HEK293 (cell line): Measurements from ENCODE around the gene PRKCE.

Source experiments
- GLI2 ChIP-seq: fragments of 450-650 bp; formaldehyde crosslinking; IDR thresholded peaks from 2 replicates; pipeline ENCODE4; 2017; ENCODE audit warnings: missing biosample characterization, missing genetic modification characterization, low read depth, borderline replicate concordance
- HOXC10 ChIP-seq: sonication (generic); formaldehyde crosslinking; IDR thresholded peaks from 2 replicates; pipeline ENCODE4 v1.8.1; 2023; ENCODE audit warnings: mild to moderate bottlenecking, missing genetic modification reagents
- HOXD13 ChIP-seq: sonication (generic); formaldehyde crosslinking; IDR thresholded peaks from 2 replicates; pipeline ENCODE4 v1.8.0; 2022; ENCODE audit warnings: missing genetic modification reagents, borderline replicate concordance
- PRDM1 ChIP-seq: fragments of 450-650 bp; formaldehyde crosslinking; IDR thresholded peaks from 2 replicates; pipeline ENCODE4; 2016; ENCODE audit warnings: missing biosample characterization, missing genetic modification characterization
- SP2 ChIP-seq: fragments of 450-650 bp; formaldehyde crosslinking; IDR thresholded peaks from 2 replicates; pipeline ENCODE4 v1.5.1; 2016; ENCODE audit warnings: missing biosample characterization, missing genetic modification characterization
- TCF7L2 ChIP-seq: IDR thresholded peaks from 2 replicates; pipeline ENCODE4 v1.6.1; 2011; ENCODE audit warnings: low read depth, mild to moderate bottlenecking, inconsistent platforms, low read length, moderate library complexity, borderline replicate concordance
- YY1 ChIP-seq: fragments of 450-650 bp; formaldehyde crosslinking; IDR thresholded peaks from 2 replicates; pipeline ENCODE4 v1.5.1; 2018; ENCODE audit warnings: missing biosample characterization, missing genetic modification characterization
- ZNF140 ChIP-seq: fragments of 450-650 bp; formaldehyde crosslinking; IDR thresholded peaks from 2 replicates; pipeline ENCODE4 v1.5.1; 2016; ENCODE audit warnings: missing biosample characterization, missing genetic modification characterization
- ZNF585B ChIP-seq: fragments of 450-650 bp; formaldehyde crosslinking; IDR thresholded peaks from 2 replicates; pipeline ENCODE4 v1.5.1; 2016; ENCODE audit warnings: missing biosample characterization, missing genetic modification characterization
- TF ChIP-seq, protein P1 (sequence below): fragments of 450-650 bp; formaldehyde crosslinking; IDR thresholded peaks from 2 replicates; pipeline ENCODE4 v1.5.1; 2016; ENCODE audit warnings: missing biosample characterization, missing genetic modification characterization
- TF ChIP-seq, protein P2 (sequence below): fragments of 450-650 bp; formaldehyde crosslinking; IDR thresholded peaks from 2 replicates; pipeline ENCODE4 v1.5.1; 2016; ENCODE audit warnings: missing biosample characterization, missing genetic modification characterization, low read depth
- TF ChIP-seq, protein P3 (sequence below): fragments of 450-650 bp; formaldehyde crosslinking; IDR thresholded peaks from 2 replicates; pipeline ENCODE4 v1.5.1; 2017; ENCODE audit warnings: missing biosample characterization, mild to moderate bottlenecking, missing genetic modification characterization, moderate library complexity
- TF ChIP-seq, protein P4 (sequence below): fragments of 450-650 bp; formaldehyde crosslinking; IDR thresholded peaks from 2 replicates; pipeline ENCODE4 v1.5.1; 2017; ENCODE audit warnings: missing biosample characterization, missing genetic modification characterization
- TF ChIP-seq, protein P5 (sequence below): fragments of 450-650 bp; formaldehyde crosslinking; IDR thresholded peaks from 2 replicates; pipeline ENCODE4 v1.5.1; 2016; ENCODE audit warnings: missing biosample characterization, missing genetic modification characterization

DNA sequence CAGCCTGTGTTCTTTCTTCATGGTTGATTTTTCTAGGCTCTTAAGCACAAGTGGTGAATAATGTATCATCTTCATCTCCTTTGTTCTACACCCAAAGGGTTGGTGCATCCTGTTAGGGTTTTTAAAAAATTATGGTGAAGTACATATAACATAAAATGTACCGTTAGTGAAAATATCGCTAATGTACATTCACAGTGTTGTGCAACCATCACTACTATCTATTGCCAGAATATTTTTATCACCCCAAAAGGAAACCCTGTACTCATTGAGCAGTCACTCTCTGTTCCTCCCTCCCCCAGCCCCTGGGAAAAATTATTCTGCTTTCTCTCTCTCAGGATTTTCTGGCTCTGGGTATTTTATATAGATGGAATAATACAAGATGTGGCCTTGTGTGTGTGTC is 98.5 kb downstream of the PRKCE start:
- TF ChIP-seq, protein P1, sequence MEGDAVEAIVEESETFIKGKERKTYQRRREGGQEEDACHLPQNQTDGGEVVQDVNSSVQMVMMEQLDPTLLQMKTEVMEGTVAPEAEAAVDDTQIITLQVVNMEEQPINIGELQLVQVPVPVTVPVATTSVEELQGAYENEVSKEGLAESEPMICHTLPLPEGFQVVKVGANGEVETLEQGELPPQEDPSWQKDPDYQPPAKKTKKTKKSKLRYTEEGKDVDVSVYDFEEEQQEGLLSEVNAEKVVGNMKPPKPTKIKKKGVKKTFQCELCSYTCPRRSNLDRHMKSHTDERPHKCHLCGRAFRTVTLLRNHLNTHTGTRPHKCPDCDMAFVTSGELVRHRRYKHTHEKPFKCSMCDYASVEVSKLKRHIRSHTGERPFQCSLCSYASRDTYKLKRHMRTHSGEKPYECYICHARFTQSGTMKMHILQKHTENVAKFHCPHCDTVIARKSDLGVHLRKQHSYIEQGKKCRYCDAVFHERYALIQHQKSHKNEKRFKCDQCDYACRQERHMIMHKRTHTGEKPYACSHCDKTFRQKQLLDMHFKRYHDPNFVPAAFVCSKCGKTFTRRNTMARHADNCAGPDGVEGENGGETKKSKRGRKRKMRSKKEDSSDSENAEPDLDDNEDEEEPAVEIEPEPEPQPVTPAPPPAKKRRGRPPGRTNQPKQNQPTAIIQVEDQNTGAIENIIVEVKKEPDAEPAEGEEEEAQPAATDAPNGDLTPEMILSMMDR (tag by site-specific recombination), result no peak
- TF ChIP-seq YY1 (tag by site-specific recombination), result no peak
- no peak for TF ChIP-seq SP2 (tag by site-specific recombination)
- TF ChIP-seq HOXD13 (CRISPR knock-in tag), result no peak
- TF ChIP-seq, protein P2, sequence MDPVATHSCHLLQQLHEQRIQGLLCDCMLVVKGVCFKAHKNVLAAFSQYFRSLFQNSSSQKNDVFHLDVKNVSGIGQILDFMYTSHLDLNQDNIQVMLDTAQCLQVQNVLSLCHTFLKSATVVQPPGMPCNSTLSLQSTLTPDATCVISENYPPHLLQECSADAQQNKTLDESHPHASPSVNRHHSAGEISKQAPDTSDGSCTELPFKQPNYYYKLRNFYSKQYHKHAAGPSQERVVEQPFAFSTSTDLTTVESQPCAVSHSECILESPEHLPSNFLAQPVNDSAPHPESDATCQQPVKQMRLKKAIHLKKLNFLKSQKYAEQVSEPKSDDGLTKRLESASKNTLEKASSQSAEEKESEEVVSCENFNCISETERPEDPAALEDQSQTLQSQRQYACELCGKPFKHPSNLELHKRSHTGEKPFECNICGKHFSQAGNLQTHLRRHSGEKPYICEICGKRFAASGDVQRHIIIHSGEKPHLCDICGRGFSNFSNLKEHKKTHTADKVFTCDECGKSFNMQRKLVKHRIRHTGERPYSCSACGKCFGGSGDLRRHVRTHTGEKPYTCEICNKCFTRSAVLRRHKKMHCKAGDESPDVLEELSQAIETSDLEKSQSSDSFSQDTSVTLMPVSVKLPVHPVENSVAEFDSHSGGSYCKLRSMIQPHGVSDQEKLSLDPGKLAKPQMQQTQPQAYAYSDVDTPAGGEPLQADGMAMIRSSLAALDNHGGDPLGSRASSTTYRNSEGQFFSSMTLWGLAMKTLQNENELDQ (tag by site-specific recombination), result no peak
- TF ChIP-seq, protein P3, sequence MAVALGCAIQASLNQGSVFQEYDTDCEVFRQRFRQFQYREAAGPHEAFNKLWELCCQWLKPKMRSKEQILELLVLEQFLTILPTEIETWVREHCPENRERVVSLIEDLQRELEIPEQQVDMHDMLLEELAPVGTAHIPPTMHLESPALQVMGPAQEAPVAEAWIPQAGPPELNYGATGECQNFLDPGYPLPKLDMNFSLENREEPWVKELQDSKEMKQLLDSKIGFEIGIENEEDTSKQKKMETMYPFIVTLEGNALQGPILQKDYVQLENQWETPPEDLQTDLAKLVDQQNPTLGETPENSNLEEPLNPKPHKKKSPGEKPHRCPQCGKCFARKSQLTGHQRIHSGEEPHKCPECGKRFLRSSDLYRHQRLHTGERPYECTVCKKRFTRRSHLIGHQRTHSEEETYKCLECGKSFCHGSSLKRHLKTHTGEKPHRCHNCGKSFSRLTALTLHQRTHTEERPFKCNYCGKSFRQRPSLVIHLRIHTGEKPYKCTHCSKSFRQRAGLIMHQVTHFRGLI (tag by site-specific recombination), result no peak
- TF ChIP-seq HOXC10 (CRISPR knock-in tag), result no peak
- TF ChIP-seq TCF7L2, result no peak
- no peak for TF ChIP-seq ZNF585B (tag by site-specific recombination)
- no peak for TF ChIP-seq PRDM1
- TF ChIP-seq ZNF140 (tag by site-specific recombination), result no peak
- TF ChIP-seq, protein P4, sequence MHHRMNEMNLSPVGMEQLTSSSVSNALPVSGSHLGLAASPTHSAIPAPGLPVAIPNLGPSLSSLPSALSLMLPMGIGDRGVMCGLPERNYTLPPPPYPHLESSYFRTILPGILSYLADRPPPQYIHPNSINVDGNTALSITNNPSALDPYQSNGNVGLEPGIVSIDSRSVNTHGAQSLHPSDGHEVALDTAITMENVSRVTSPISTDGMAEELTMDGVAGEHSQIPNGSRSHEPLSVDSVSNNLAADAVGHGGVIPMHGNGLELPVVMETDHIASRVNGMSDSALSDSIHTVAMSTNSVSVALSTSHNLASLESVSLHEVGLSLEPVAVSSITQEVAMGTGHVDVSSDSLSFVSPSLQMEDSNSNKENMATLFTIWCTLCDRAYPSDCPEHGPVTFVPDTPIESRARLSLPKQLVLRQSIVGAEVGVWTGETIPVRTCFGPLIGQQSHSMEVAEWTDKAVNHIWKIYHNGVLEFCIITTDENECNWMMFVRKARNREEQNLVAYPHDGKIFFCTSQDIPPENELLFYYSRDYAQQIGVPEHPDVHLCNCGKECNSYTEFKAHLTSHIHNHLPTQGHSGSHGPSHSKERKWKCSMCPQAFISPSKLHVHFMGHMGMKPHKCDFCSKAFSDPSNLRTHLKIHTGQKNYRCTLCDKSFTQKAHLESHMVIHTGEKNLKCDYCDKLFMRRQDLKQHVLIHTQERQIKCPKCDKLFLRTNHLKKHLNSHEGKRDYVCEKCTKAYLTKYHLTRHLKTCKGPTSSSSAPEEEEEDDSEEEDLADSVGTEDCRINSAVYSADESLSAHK (tag by site-specific recombination), result no peak
- no peak for TF ChIP-seq GLI2
- TF ChIP-seq, protein P5, sequence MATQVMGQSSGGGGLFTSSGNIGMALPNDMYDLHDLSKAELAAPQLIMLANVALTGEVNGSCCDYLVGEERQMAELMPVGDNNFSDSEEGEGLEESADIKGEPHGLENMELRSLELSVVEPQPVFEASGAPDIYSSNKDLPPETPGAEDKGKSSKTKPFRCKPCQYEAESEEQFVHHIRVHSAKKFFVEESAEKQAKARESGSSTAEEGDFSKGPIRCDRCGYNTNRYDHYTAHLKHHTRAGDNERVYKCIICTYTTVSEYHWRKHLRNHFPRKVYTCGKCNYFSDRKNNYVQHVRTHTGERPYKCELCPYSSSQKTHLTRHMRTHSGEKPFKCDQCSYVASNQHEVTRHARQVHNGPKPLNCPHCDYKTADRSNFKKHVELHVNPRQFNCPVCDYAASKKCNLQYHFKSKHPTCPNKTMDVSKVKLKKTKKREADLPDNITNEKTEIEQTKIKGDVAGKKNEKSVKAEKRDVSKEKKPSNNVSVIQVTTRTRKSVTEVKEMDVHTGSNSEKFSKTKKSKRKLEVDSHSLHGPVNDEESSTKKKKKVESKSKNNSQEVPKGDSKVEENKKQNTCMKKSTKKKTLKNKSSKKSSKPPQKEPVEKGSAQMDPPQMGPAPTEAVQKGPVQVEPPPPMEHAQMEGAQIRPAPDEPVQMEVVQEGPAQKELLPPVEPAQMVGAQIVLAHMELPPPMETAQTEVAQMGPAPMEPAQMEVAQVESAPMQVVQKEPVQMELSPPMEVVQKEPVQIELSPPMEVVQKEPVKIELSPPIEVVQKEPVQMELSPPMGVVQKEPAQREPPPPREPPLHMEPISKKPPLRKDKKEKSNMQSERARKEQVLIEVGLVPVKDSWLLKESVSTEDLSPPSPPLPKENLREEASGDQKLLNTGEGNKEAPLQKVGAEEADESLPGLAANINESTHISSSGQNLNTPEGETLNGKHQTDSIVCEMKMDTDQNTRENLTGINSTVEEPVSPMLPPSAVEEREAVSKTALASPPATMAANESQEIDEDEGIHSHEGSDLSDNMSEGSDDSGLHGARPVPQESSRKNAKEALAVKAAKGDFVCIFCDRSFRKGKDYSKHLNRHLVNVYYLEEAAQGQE (tag by site-specific recombination), result no peak
